Mononuclear cell (primary cell): ENCODE measurements around the gene PDCL2. TPM values are rescaled to one million over a fixed set of nuclear protein-coding genes. Genes with fewer than 3 reads are reported as not detected.
"Not testable (repeated sequence)": the region's sequence is repeated elsewhere in the genome, so short reads cannot be mapped to it uniquely, and the experiment has no call there.

Experiments used
- H3K27me3 ChIP-seq: 2 replicates; pipeline ENCODE4 v1.6.0; 2011; ENCODE audit warnings: low read length, control low read depth; ENCODE audit not compliant: insufficient read depth
- H3K4me1 ChIP-seq: 2 replicates; pipeline ENCODE4 v1.5.1; 2011; ENCODE audit warnings: mild to moderate bottlenecking, low read length, control low read depth; ENCODE audit not compliant: insufficient read depth
- H3K4me3 ChIP-seq: 2 replicates; pipeline ENCODE4 v1.5.1; 2011; ENCODE audit warnings: mild to moderate bottlenecking, low read length, moderate library complexity
- H3K9me3 ChIP-seq: 2 replicates; pipeline ENCODE4 v1.5.1; 2011; ENCODE audit warnings: low read depth, mild to moderate bottlenecking, control low read depth, low read length
- total RNA-seq: library from RNA; depleted of rRNA; stranded (reverse); fragments of >200 nt; gene quantifications from one replicate; pipeline ENCODE4 v1.2.3, GENCODE V29; 2012

Gene PDCL2, protein sequence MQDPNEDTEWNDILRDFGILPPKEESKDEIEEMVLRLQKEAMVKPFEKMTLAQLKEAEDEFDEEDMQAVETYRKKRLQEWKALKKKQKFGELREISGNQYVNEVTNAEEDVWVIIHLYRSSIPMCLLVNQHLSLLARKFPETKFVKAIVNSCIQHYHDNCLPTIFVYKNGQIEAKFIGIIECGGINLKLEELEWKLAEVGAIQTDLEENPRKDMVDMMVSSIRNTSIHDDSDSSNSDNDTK
- not detected for total RNA-seq

DNA sequence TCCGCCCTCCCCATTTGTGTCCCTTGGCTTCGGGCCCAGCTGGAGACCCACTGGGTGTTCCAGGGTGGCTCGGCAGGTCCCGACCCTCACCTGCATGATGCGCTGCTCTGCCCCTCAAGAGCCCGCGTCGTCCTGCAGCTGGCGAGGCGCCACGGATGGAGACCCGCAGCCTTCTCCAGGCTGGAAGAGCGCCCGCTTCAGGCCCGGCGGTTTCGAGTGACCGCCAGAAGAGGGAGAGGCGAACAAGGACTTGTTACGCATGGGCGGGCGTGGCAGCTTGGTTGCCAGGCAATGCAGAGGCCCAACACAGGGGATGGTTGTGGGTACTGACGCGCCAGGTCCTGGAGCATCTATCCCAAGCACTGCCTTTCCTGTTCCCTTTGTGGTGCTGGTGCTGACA lies at the start of gene PDCL2:
PDCL2 (minus strand) TSS at position 232 of the 400 bp plus-strand sequence; CDS start at position 96, 136 bp downstream.
- H3K4me3 ChIP-seq, result no peak within 1 kb of the TSS
- H3K27me3 ChIP-seq, result peaks cover 4% of the 10 kb centered on the region
- no peaks in the 10 kb centered on the region for H3K9me3 ChIP-seq
- H3K4me1 ChIP-seq, result no peaks in the 10 kb centered on the region

DNA sequence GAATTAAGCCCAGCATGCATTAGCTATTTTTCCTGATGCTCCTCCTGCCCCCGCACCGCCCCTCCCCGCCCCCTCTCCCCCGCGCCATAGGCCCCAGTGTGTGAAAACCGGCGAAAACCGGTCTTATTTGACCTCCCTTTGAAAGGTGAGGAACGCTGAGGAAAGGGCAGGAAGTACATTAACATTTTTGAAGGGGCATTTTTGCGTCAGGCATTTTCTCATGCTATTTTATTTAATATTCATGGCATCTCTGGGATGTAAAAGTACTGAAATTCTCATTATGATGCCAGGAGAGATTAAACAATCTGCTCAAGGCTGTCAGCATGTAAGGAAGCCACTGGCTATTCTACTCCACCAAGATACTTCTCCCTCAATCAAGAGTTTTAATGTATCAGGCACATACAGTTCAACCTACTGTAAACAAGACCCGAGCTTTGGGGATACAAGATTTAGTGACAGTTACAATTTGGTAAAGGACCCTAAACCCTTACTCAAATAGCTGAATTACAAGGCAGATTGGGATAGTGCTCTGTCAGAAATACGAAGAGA lies 45.3 kb upstream of the PDCL2 start:
- Histone ChIP-seq H3K4me3 (no peak overlapping the region), H3K9me3 (no peaks in the 10 kb centered on the region), H3K4me1 (peaks cover 5% of the 10 kb centered on the region), H3K27me3 (peaks cover 64% of the 10 kb centered on the region)

DNA sequence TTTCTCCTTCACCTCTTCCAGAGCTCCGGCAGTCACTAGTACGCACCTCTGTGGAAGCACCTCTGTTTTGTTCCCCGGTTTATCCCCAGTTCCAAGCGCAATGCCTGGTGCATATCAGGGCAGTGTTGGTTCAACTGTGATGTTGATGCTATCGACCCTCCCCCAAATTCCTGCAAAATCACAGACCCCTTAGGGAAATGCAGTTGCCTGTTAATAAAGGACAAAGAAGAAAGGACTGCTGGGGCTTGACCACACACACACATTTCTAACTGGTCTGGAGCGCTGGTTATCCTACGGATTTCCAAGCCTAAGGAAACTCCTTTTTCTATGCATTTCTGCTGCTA lies 44.6 kb upstream of the PDCL2 start:
- peaks cover 5% of the 10 kb centered on the region for H3K4me1 ChIP-seq
- H3K4me3 ChIP-seq, result no peak overlapping the region
- no peaks in the 10 kb centered on the region for H3K9me3 ChIP-seq
- H3K27me3 ChIP-seq, result peaks cover 66% of the 10 kb centered on the region

DNA sequence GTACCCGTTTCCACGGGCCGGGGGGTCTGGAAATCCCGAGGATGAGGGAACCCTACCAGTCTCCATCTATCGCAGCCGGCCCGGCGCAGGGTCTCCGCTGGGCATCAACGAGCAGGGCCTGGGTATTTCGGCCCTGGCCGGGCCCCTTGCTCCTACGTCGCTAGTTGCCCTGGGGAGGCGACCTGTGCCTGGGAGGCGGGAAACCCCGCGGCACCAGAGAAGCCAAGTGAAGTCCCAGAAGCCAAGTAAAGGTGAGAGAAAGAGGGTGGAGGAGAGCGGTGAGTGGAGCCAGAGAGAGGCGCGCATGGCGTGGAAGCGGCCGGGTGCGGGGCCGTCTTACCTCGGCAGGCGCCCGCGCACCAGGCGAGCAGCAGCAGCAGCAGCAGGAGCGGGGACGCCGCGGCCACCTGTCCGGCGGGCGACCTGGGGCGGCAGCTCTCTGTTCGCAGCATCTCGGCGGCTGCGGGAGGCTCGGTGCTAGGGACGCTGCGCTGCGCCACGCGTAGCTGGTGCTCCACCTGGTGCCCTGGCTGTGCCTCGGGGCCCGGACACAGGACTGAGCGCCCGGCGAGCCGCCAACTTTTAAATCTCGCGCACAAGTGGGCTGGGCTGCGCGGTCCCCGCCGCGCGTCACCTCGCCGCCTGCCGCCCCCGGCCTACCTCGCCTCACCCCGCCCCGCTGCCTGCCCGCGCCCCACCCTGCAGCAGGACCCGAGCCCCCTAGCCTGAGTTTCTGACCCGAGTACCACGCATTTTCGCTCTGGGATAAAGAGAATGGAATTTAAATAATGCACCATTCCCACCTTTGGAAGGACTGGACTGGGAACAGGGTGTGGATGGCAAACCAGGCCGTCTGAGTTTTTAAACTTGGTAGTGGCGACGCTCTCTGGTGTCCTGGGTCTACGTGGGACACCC lies 44.0 kb upstream of the PDCL2 start, which contains the start of gene NMU:
NMU (minus strand) TSS at position 558 of the 915 bp plus-strand sequence; CDS start at position 452, 106 bp downstream.
- Histone ChIP-seq H3K4me3 (no peak within 1 kb of the TSS), H3K4me1 (peaks cover 5% of the 10 kb centered on the region), H3K27me3 (peaks cover 70% of the 10 kb centered on the region), H3K9me3 (no peaks in the 10 kb centered on the region)

GRCh38 chr4:55635282-55635681 lies 43.2 kb upstream of the PDCL2 start:
- H3K4me1 ChIP-seq, result peaks cover 5% of the 10 kb centered on the region
- H3K4me3 ChIP-seq, result no peak overlapping the region
- peaks cover 73% of the 10 kb centered on the region for H3K27me3 ChIP-seq
- H3K9me3 ChIP-seq, result no peaks in the 10 kb centered on the region

- no peaks in the 10 kb centered on the region for H3K9me3 ChIP-seq
- H3K27me3 ChIP-seq, result peaks cover 68% of the 10 kb centered on the region
- H3K4me1 ChIP-seq, result peaks cover 5% of the 10 kb centered on the region
- no peak overlapping the region for H3K4me3 ChIP-seq
These were observed 42.5 kb upstream of the PDCL2 start for GRCh38 chr4:55634417-55635128.

- no peak overlapping the region for H3K4me3 ChIP-seq
- H3K9me3 ChIP-seq, result no peaks in the 10 kb centered on the region
- peaks cover 5% of the 10 kb centered on the region for H3K4me1 ChIP-seq
- peaks cover 62% of the 10 kb centered on the region for H3K27me3 ChIP-seq
These were observed 41.9 kb upstream of the PDCL2 start for GRCh38 chr4:55633903-55634302.

- Histone ChIP-seq H3K9me3 (no peaks in the 10 kb centered on the region), H3K4me1 (no peaks in the 10 kb centered on the region), H3K27me3 (peaks cover 4% of the 10 kb centered on the region), H3K4me3 (no peak overlapping the region)
These were observed 33.8 kb upstream of the PDCL2 start for GRCh38 chr4:55625835-55626234.

DNA sequence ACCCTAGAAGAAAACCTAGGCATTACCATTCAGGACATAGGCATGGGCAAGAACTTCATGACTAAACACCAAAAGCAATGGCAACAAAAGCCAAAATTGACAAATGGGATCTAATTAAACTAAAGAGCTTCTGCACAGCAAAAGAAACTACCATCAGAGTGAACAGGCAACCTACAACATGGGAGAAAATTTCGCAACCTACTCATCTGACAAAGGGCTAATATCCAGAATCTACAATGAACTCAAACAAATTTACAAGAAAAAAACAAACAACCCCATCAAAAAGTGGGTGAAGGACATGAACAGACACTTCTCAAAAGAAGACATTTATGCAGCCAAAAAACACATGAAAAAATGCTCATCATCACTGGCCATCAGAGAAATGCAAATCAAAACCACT lies 32.0 kb upstream of the PDCL2 start:
- not testable (repeated sequence) for H3K4me1 ChIP-seq, H3K27me3 ChIP-seq, H3K4me3 ChIP-seq, H3K9me3 ChIP-seq

GRCh38 chr4:55618546-55619143 lies 26.6 kb upstream of the PDCL2 start:
- Histone ChIP-seq H3K9me3 (no peaks in the 10 kb centered on the region), H3K4me3 (no peak overlapping the region), H3K4me1 (no peaks in the 10 kb centered on the region), H3K27me3 (no peaks in the 10 kb centered on the region)

- Histone ChIP-seq H3K27me3 (no peaks in the 10 kb centered on the region), H3K4me3 (no peak overlapping the region)
These were observed 25.6 kb upstream of the PDCL2 start for GRCh38 chr4:55617587-55618197.

GRCh38 chr4:55615008-55615407 lies 23.0 kb upstream of the PDCL2 start:
- H3K27me3 ChIP-seq, result no peaks in the 10 kb centered on the region
- no peaks in the 10 kb centered on the region for H3K4me1 ChIP-seq
- H3K4me3 ChIP-seq, result no peak overlapping the region
- H3K9me3 ChIP-seq, result no peaks in the 10 kb centered on the region

More at GRCh38 chr4:55617587-55618197, 25.6 kb upstream of the PDCL2 start:
- H3K9me3 ChIP-seq, result no peaks in the 10 kb centered on the region
- no peaks in the 10 kb centered on the region for H3K4me1 ChIP-seq

GRCh38 chr4:55613621-55614020 lies 21.6 kb upstream of the PDCL2 start:
- Histone ChIP-seq H3K9me3 (no peaks in the 10 kb centered on the region), H3K4me3 (no peak overlapping the region), H3K27me3 (no peaks in the 10 kb centered on the region), H3K4me1 (no peaks in the 10 kb centered on the region)

DNA sequence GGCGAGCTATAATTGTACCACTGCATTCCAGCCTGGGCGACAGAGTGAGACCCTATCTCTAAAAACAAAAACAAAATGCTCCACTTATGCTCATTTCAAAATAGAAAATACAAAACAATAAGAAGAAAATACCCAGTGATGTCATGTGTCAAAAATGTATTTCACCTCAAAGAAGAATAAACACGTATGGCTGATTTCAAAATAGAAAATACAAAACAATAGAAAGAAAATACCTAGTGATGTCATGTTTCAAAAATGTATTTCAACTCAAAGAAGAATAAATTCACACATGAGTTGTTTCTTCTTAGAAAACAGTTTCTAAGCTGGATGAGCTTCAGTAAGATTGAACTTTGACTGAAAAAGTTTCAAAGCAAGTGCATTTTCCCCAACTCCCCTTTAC lies 20.3 kb upstream of the PDCL2 start:
- Histone ChIP-seq H3K4me1 (no peaks in the 10 kb centered on the region), H3K4me3 (no peak overlapping the region), H3K9me3 (no peaks in the 10 kb centered on the region), H3K27me3 (no peaks in the 10 kb centered on the region)
